ENCODE results near the gene PSME4.

Gene PSME4

GRCh38 chr2:53913721-53914120, 57.1 kb downstream of the PSME4 start:
- no peak for TF ChIP-seq CTCF (IDR thresholded peaks at IDR 0.05; ENCODE audit: control extremely low read depth, extremely low read depth, low read depth, missing control alignments)
- DNase-seq (ENCODE audit: extremely low spot score) = peak; percentile 46
- CTCF ChIA-PET = interaction anchor here (1.1 to 2.9 kb wide), 5 partner anchors 9 to 21 kb away, joined by 3 to 8 read pairs (median 7); no protein-coding TSS in a partner anchor
- POLR2A ChIA-PET = interaction anchor here (0.5 kb wide), 1 partner anchor 56 kb away, joined by 3 read pairs; no protein-coding TSS in a partner anchor

GRCh38 chr2:53911434-53912189, 59.2 kb downstream of the PSME4 start:
- ChIA-PET CTCF (interaction anchor here (0.9 to 2.9 kb wide), 5 partner anchors 9 to 40 kb away, joined by 3 to 8 read pairs (median 7); no protein-coding TSS in a partner anchor), POLR2A (no interaction called here)
- no peak for TF ChIP-seq CTCF (IDR thresholded peaks at IDR 0.05; ENCODE audit: control extremely low read depth, extremely low read depth, low read depth, missing control alignments)
- DNase-seq (ENCODE audit: extremely low spot score) = no peak

GRCh38 chr2:53907582-53907981, 63.2 kb downstream of the PSME4 start:
- DNase-seq (ENCODE audit: extremely low spot score) = no peak
- no peak for TF ChIP-seq CTCF (IDR thresholded peaks at IDR 0.05; ENCODE audit: control extremely low read depth, extremely low read depth, low read depth, missing control alignments)
- CTCF ChIA-PET = no interaction called here
- POLR2A ChIA-PET = no interaction called here

GRCh38 chr2:53905396-53905795, 65.4 kb downstream of the PSME4 start:
- no peak for TF ChIP-seq CTCF (IDR thresholded peaks at IDR 0.05; ENCODE audit: control extremely low read depth, extremely low read depth, low read depth, missing control alignments)
- no peak for DNase-seq (ENCODE audit: extremely low spot score)
- POLR2A ChIA-PET = no interaction called here
- CTCF ChIA-PET = interaction anchor here (1.4 to 2.2 kb wide), 4 partner anchors 9 to 137 kb away, joined by 3 to 5 read pairs (median 3); partner anchors contain the start of gene CHAC2

GRCh38 chr2:53903011-53903410, 67.8 kb downstream of the PSME4 start:
- ChIA-PET CTCF (interaction anchor here (1.7 to 1.9 kb wide), 2 partner anchors 10 to 14 kb away, joined by 5 to 8 read pairs; no protein-coding TSS in a partner anchor), POLR2A (no interaction called here)
- no peak for TF ChIP-seq CTCF (IDR thresholded peaks at IDR 0.05; ENCODE audit: control extremely low read depth, extremely low read depth, low read depth, missing control alignments)
- no peak for DNase-seq (ENCODE audit: extremely low spot score)

GRCh38 chr2:53901192-53901591, 69.6 kb downstream of the PSME4 start:
- ChIA-PET POLR2A (no interaction called here), CTCF (interaction anchor here (1.0 to 1.9 kb wide), 3 partner anchors 11 to 17 kb away, joined by 3 to 5 read pairs (median 3); no protein-coding TSS in a partner anchor)
- TF ChIP-seq CTCF (IDR thresholded peaks at IDR 0.05; ENCODE audit: control extremely low read depth, extremely low read depth, low read depth, missing control alignments) = no peak
- DNase-seq (ENCODE audit: extremely low spot score) = no peak
